NCI-H2196 treated with DMSO at 0.1 percent for 48 hours (cell line): ENCODE measurements around the gene STPG1.
"Not testable (repeated sequence)": the region's sequence is repeated elsewhere in the genome, so short reads cannot be mapped to it uniquely, and the experiment has no call there.

ENCODE experiments used
- DNase-seq: peaks from one replicate; lab custom pipeline; 2025; ENCODE audit not compliant: unreplicated experiment; lab: John Stamatoyannopoulos, UW

Gene STPG1, protein sequence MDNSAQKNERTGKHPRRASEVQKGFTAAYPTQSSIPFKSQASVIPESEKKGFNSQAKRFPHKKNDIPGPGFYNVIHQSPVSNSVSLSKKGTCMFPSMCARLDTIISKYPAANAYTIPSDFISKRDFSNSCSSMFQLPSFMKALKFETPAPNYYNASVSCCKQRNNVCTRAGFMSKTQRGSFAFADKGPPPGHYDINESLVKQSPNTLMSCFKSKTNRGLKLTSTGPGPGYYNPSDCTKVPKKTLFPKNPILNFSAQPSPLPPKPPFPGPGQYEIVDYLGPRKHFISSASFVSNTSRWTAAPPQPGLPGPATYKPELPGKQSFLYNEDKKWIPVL

DNA sequence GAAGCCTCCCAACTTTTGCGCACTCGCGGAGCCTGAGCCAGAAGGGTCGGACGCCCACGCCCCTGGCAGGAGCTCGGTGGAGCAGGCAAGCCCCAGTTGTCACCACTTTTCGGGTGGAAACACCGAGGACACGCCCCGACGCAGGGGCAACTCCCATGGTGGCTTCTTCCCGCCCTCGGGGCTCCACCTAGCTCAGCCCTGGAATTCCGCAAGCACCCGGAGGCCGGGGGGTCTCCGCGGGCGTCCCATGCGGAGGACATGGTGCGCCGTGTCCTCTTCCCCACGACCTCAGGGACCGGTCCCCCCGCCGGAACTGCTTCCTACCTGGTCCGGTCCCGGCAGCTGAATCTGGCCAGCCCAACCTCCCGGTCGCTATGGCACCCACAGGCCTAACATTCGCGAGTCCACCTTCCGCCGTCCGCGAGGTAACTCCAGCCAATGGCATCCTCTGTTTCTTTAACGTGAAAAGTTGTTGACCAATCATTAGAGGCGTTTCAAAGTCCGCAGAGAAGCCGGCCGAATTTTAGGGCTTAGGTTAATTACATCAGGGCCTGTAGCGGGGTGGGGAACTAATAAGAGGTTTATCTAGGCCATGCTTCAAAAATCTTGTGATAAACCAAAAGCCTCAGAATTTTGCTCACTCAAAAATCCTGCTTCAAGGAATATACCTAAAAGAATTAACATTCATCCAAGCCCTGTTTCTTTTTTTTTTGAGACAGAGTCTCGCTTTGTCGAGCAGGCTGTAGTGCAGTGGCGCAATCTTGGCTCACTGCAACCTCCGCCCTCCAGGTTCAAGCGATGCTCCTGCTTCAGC, at the start of gene STPG1:
TSS of gene STPG1 (minus strand) at position 433 of the 814 bp plus-strand sequence. CDS start 12,394 bp downstream, outside the sequence.
- peak; percentile 86 for DNase-seq

DNA sequence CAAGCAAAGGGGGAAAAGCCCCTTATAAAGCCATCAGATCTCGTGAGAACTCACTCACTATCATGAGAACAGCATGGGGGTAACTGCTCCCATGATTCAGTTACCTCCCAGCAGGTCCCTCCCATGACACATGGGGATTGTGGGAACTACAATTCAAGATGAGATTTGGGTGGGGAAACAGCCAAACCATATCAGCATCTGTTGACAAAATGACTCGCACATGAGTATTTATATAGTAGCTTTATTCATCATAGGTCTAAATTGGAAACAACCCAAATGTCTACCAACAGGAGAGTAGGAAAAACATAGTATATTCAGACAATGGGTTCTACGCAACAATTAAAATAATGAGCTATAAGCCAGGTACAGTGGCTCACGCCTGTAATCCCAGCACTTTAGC, 48.5 kb upstream of the STPG1 start:
- not testable (repeated sequence) for DNase-seq

DNA sequence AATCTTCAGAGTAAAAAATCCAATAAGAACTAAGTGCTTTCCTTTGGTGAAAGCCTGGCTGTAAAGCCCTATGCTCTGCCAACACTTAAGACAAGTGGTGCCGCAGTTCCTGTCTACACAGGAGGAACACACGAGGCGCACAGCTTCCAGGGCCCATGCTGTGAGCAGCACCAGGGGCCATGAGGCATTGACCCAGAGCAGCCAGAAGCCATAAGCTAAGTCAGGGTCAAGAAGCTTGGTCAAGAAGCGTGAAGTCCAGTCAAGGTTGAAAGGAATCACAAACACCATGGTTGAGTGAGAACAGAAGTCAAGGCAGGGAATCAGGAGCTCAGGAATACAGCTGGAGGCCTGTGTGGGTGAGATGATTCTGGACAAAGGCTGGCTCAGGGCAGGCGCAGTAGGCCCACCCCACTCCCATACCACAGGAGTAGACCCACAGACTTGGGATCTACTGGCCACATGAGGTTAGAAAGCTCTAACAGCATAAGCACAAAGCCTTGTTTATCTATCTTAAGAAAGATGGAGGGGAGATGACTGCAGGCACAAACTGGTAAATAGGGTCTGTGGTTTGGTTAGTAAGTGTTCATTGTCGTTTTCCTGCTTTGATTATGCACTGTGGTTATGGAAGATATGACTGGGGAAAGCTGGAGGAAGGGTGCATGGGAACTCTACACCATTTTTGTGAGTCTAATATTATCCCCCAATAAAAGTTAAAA, 46.1 kb upstream of the STPG1 start:
- DNase-seq, result no peak

DNA sequence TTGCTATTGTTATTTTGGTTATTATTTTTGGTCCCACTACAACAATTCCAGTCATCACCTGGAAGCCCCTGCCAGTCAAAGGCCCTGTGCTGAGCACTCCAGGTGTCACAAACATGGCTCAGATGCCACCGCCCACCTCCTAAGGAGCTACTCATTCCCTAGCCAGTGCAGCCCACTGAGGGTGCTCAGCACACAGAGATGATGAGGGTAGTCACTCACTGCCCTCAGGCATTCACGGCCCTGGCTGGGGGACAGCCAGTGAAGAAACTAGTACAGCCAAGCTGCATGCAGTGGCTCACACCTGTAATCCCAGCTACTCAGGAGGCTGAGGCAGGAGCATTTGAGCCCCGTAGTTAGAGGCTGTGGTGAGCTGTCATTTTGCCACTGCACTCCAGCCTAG, 44.3 kb upstream of the STPG1 start:
- DNase-seq, result no peak

DNA sequence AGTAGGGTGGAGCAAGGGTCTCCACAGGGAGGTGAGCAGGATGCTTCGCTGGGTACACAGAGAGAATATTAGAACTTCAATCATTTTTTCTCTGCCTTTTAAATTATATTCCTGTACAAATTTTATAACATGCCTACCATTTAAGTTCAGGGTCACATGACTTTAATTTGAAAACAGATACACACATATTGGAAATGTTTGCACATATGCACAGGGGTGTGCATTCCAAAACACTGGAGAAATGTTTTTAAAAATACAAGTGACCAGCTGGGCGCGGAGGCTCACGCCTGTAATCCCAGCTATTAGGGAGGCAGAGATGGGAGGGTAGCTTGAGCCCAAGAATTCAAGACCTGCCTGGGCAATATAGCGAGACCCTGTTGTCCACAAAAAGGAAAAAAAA, 41.7 kb upstream of the STPG1 start:
- DNase-seq, result no peak

DNA sequence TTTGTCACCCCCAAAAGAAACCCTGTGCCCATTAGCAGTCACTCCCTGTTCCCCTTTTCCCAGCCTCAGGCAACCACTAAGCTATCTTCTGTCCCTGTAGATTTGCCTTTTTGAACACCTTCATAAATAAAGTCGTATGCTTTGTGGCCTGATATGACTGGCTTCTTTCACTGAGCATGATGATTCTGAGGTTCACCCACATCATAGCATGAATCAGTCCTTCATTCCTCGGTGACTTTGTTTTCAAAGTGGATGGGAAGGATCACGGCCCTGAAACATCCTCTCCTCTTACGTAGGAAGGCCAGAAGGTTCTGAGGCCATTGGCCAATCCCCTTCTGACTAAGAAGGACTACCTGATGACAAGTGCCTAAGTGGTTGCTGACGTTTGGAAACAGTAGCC, 41.1 kb upstream of the STPG1 start:
- no peak for DNase-seq

DNA sequence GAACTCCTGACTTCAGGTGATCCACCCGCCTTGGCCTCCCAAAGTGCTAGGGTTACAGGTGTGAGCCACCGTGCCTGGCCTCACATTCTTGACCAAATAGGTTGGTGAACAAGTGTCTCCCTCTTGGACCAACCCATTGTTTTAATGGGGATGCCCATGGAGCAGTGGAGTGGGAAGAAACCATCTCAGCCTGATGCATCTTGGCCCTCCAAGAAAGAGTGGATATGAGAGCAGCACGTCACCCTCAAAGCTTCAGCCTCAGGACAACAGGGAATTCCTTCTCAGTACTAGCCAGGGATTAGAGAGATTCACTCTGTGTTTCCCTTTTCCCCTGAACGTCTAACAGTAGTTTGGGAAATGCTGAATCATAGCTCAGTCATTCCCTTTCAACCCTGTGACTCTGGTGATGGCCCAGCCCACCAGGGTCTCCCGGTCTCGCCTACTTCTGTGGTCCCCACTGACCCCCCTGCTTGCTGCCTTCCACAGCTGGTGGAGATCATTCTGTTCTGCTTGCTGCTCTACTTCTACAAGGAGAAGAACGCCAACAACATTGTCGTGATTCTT, 39.4 kb upstream of the STPG1 start:
- DNase-seq, result no peak

DNA sequence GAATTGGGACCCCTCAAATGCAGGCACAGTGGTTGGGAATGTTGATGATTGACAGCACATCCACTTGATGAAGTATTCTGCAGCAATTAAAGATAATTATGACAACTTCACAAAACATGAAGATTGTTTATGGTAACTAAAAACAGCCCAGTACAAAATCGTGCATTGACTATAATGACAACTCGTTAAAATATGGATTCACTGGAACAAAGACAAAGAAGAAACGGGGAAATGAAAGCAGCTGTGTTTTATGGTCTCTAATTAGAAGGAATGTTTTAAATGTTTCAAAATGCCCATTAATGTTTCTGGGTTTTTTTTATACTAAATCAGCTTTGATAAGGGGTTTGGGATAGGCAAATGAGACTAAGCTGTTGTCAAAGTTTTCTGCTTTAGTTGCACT, 38.2 kb upstream of the STPG1 start:
- no peak for DNase-seq

DNA sequence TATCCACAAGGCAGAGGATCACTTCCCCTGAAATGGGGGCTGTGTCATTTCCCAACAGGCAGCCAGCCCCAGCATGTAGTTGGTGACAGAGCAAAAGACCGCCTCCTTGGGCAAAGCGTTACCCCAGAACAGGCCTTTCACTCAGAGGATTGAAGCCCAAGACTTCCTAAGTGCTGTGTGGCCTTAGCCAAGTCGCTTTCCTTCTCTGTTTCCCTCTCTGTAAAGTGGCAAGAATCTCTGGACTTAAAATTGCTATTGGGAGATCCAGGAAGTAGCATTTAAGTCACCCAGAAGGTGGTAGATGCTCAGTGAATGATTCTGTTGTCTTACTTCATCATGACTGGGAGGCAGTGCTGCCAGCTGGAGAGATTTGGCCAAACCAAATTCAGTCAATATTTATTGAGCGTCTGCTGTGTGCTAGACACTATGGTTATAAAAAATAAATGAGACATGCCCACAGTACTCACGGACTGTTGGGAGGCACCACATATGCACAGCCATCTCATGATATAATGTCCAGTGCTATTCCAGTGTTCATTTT, 37.3 kb upstream of the STPG1 start:
- no peak for DNase-seq

DNA sequence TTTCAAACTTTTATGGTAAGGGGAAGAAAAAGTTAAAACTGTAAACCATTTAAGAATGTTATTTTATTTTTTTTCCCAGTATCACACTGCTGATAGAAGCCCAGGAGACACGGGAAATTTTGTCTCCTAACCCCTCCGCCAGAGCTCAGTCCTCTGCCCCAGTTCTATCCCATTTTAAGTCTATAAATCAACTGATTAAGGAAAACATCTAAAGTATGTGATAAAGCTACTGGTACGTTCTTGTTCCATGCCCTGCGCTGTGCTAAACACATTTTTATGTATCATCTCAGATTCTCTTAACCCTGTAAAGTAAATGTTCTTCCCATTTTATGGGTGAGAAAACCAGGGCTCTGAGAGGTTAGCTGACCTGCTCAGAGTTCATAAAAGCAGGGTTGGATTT, 36.7 kb upstream of the STPG1 start:
- DNase-seq, result no peak

DNA sequence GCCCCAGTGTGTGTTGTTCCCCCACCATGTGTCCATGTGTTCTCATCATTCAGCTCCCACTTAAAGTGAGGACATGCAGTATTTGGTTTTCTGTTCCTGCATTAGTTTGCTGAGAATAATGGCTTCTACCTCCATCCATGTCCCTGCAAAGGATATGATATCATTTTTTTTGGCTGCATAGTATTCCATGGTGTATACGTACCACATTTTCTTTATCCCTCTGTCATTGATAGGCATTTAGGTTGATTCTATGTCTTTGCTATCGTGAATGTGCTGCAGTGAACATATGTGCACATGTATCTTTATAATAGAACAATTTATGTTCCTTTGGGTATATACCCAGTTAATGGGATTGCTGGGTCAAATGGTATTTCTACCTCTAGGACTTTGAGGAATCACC, 32.9 kb upstream of the STPG1 start:
- DNase-seq, result not testable (repeated sequence)

DNA sequence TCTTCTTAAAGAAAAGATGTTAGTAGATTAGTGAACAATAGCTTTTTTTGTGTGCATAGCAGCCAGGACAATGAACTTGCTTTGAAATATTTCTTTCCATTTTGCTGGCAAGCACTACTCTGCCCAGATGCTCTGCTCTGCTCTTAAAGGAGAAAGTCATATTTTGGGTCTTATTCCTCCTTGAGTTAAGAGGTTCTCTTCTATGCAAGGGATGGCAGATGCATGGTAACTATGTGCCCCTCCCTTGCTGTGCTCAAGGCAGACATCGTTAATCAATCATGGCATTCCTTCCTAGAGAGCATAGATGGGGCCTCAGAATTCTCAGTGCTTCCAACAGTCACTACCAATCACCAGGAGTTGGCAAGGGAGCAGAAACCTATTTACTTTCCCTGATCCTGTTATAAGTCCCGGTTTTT, 29.7 kb upstream of the STPG1 start:
- no peak for DNase-seq

DNA sequence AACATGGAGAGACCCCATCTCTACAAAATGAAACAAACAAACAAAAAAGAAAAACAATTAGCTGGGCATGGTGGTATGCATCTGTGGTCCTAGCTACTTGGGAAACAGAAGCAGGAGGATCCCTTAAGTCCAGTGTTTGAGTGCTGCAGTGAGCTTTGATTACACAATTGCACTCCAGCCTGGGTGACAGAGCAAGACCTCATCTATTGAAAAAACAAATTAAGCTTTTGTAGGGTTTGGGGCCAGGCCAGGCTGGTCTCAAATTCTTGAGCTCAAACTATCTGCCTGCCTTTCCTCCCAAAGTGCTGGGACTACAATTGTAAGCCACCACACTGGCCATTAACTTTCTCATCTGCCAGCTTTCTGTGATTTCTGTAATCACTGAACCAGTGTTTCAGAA, 29.2 kb upstream of the STPG1 start:
- no peak for DNase-seq

DNA sequence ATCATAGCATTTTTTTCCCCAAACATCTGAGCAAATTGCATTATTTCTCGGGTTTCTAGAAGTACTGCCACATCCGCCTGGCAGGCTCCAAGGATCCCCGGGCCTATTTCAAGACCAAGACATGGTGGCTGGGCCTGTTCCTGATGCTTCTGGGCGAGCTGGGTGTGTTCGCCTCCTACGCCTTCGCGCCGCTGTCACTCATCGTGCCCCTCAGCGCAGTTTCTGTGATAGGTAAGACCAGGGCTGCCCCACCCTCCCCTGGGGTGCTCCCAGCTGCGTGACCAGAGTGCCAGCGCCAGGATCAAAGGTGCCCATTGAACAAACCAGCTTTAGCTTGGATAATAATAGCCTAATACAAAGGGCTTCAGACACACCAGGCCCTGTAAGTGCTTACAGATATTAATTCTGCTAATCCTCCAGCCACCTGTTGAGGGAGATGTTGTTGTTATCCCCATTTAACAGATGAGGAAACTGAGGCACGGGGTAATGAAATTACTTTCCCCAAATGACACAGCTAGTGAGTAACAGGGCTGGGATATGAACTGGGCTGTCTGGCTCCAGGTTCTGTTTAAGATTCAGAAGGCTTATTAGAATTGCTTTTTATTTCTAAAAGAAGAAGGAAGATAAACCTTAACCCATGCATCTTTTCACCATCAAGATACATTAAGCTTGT, 28.6 kb upstream of the STPG1 start:
- no peak for DNase-seq

DNA sequence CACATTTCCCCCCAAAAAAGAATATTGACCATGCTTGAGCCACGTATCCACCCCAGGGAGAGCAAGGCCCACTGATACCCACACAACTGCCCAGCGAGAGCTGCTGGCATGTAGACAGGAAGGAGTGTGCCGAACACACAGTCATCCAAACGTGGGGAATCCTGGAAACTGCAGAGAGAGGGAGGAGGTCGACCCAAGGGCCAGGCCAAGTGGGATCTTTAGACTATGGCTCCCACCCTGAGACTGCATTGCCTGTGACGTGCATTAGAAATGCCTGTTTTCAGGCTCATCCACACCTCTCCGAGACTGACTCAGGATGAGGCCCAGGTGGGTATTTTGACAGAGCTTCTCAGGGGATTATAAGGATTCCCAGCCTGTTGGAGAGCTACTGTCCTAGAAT, 27.9 kb upstream of the STPG1 start:
- no peak for DNase-seq

DNA sequence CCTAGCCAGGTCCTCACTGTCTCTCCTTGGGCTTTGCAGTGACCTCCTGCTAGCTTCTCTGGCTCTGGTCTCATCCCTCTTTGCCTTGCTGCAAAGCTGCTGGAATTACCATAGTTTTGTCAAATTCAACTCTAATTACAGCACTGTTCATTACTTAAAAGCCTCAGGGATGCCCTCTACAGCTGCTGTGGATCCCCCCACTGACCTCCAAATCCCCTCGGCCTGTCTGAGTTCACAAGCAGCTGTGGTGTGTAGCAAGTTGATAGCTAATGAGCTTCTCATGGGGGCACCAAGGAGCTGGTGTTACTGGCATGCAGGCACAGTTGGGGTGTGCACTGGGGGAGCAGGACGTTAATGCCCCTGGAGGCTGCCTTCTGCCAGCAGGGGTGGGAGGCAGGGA, 26.9 kb upstream of the STPG1 start:
- DNase-seq, result no peak

DNA sequence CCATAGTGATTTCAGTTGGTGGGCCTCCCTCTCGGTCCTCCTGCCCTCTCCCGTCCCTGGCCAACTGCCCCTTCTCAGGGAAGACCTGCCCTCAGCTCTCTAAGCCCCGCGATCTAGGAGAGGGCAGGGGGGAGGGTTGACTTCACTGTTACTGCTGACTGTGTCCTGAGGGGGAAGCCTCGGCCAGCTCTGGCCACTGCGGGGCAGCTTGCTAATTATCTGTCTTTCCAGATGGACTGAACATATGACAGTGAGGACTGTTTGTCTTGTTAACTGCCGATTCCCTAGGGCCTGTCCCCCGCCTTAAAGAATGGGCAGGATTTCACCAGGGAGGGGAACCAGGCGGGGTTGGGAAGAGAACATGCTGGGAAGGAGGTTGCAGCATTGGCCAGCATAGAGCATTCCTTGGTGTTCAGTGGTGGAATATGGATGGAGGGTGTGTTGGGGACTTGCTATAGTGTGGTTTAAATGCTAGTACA, 24.9 kb upstream of the STPG1 start:
- no peak for DNase-seq

DNA sequence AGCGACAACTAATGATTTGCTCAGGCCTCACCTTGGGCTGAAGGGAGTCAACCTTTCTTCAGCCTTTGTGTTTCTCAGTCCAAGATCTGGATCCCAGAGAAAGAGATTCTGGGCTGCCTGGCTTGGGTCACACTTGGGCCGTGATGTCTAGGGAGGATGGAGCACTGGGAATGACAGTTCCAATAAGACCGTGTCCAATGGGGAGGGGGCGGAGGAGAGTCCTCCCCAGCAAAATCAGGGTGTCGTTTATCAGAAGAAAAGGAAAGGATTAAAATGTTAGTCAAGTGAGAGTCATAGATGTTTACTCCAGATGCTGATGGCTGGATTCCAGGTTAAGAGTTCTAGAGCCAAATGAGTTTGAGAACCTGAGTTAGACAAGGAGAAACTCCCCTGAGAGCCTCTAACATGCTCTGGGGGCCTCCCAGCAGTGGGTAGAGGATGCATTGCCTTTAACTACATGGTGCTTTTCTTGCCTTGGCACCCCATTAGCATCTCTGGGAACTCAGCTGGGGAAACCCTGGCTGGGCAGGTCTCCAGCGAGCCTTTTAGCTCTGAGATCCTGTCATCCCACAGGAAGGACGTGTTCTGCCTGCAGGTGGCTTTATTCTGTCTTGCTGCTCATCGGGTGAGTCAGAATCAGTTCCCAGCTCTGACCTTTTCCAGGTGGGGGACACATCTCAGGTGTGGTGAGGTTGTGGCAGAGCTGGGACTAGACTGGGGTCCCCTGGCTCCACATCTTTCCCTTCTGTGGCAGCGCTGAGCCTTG, 24.2 kb upstream of the STPG1 start:
- DNase-seq, result no peak

DNA sequence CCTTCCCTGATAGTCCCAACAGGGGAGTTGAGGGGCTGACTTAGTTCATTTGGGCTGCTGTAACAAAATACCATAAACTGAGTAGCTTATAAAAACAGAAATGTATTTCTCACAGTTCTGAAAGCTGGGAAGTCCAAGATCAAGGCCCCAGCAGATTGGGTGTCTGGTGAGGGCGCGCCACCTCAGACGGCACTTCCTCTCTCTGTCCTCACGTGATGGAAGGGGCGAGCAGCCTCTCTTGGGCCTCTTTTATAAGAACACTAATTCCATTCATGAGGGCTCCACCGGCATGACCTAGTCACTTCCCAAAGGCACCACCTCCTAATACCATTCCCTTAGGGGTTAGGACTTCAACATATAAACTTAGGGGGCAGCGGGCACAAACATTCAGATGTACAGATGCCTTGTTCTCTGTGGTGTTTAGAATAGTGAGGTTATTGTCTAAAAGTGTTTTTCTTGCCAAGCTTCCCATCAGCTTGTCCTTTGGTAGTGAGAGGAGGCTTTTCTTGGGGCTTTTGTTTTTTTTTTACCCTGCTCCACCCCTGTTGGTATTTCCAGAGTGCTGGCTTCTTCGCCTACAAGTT, 22.3 kb upstream of the STPG1 start:
- no peak for DNase-seq

DNA sequence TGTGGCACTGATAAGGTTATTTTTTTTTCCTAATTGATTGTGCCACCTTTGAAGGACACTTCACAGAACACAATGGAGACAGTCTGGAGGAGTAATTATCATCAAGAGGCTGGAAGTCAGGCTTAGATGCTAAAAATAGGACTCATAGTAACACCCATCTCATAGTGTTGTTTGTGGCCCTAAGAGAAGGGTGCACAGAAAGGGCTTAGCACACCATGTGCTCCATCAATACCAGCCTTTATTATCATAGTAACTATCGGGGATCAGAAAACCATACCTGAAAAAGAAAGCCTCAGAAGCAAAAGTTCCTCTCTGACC, 13.9 kb upstream of the STPG1 start:
- DNase-seq, result no peak
